Tongue (tissue), 1 donor: Measurements from ENCODE around the gene PALB2. TPM values are rescaled to one million over a fixed set of nuclear protein-coding genes. Genes with fewer than 3 reads are reported as not detected.

Source experiments
- total RNA-seq: library from RNA; depleted of rRNA; stranded (reverse); fragments of >200 nt; gene quantifications from one replicate; pipeline ENCODE4 v1.2.3, GENCODE V29; 2014

PALB2 gene
- total RNA-seq, 1 donor from 2014 or later = 8.4 TPM

Other genes with a start within 250 kb of the PALB2 start
- 18.1 TPM for gene COG7, start 188.1 kb downstream of the PALB2 start, total RNA-seq
- gene GGA2, start 130.8 kb downstream of the PALB2 start, total RNA-seq = 67.6 TPM
- 31.3 TPM for gene EARS2, start 84.0 kb downstream of the PALB2 start, total RNA-seq
- gene UBFD1, start 83.6 kb downstream of the PALB2 start, total RNA-seq = 145 TPM
- gene NDUFAB1, start 45.0 kb downstream of the PALB2 start, total RNA-seq = 106 TPM
- gene DCTN5, start 156 bp upstream of the PALB2 start, total RNA-seq = 57.6 TPM
- 4.6 TPM for gene PLK1, start 37.6 kb upstream of the PALB2 start, total RNA-seq
- gene ERN2, start 71.9 kb upstream of the PALB2 start, total RNA-seq = not detected
- gene CHP2, start 113.7 kb upstream of the PALB2 start, total RNA-seq = 0.62 TPM
- 6.7 TPM for gene PRKCB, start 194.7 kb upstream of the PALB2 start, total RNA-seq